Tibial artery (tissue), 4 donors: ENCODE results near the gene LCLAT1.
A peak's percentile ranks its signal among the peaks of the same experiment; 100 is the strongest.

Experiments used
- DNase-seq, 2 donors: peaks; one replicate each; pipeline ENCODE4 v3.0.0-alpha.2; 2019
- H3K27ac ChIP-seq, 2 donors: fragments of 200-600 bp; sonication (generic) in 1 of 2; 1 replicate in 1 of 2; 2 replicates in 1 of 2; pipeline ENCODE4 v1.5.1; 2018 to 2019; ENCODE audit warnings: mild to moderate bottlenecking in 1 of 2
- H3K27me3 ChIP-seq, 2 donors: fragments of 200-600 bp; sonication (generic) in 1 of 2; one replicate each; pipeline versions ENCODE4 v1.5.1 to v1.6.0; 2016 to 2019
- H3K36me3 ChIP-seq, 3 donors: fragments of 200-600 bp; sonication (generic) in 2 of 3; one replicate each; pipeline ENCODE4 v1.5.1; 2016 to 2019; ENCODE audit warnings: mild to moderate bottlenecking in 2 of 3
- H3K4me1 ChIP-seq, 4 donors: fragments of 200-600 bp; sonication (generic) in 2 of 4; 1 replicate in 3 of 4; 2 replicates in 1 of 4; pipeline ENCODE4 v1.5.1; 2016 to 2019
- H3K4me3 ChIP-seq, 2 donors: fragments of 200-600 bp; sonication (generic) in 1 of 2; 1 replicate in 1 of 2; 2 replicates in 1 of 2; pipeline ENCODE4 v1.5.1; 2018 to 2019; ENCODE audit warnings: mild to moderate bottlenecking in 2 of 2
- H3K9me3 ChIP-seq, 3 donors: fragments of 200-600 bp; sonication (generic) in 1 of 3; one replicate each; pipeline ENCODE4 v1.5.1; 2016 to 2019
- CTCF ChIP-seq, 2 experiments: fragments of 200-600 bp in 1 of 2; fragments of 450-650 bp in 1 of 2; IDR thresholded peaks; one replicate each; pipeline ENCODE4 v1.5.1; 2017 to 2019; ENCODE audit warnings: antibody characterized with exemption in 2 of 2, mild to moderate bottlenecking in 1 of 2, moderate library complexity in 1 of 2
- intact Hi-C: fragments of 100-400 bp; cut with DNase I; formaldehyde crosslinking; loops from one replicate; pipeline ENCODE4 v1.15.0; 2023; ENCODE audit warnings: low total_unique reads

The LCLAT1 gene

DNA sequence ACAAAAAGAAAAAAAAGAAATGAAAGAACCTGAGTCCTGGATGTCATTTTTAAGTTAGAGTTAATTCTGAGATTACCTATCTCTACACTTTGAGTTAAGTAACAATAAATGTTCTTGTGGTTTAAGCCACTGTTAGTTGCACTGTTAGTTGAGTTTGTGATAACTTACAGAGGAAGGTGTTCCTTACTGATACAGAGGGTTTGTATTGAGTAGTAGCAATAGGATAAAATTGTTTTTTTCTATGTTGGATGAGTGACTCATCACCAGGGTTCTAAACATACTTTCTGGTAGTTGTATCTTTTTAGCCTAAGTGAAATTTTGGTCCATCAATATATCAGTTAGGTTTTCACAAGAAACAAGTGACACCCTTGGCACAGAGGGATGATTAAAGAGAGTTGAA, 4.0 kb upstream of the LCLAT1 start:
- no peak overlapping the region for H3K4me3 ChIP-seq
- DNase-seq, result no peak
- H3K4me1 ChIP-seq, result peaks cover 0 to 18% (median 2%) of the 10 kb centered on the region in 4 donors
- intact Hi-C loops, result no loop called here
- no peak overlapping the region for H3K27ac ChIP-seq
- no peaks in the 10 kb centered on the region for H3K36me3 ChIP-seq
- TF ChIP-seq CTCF (IDR thresholded peaks at IDR 0.05), result no peak
- no peaks in the 10 kb centered on the region for H3K9me3 ChIP-seq
- H3K27me3 ChIP-seq, result no peaks in the 10 kb centered on the region

DNA sequence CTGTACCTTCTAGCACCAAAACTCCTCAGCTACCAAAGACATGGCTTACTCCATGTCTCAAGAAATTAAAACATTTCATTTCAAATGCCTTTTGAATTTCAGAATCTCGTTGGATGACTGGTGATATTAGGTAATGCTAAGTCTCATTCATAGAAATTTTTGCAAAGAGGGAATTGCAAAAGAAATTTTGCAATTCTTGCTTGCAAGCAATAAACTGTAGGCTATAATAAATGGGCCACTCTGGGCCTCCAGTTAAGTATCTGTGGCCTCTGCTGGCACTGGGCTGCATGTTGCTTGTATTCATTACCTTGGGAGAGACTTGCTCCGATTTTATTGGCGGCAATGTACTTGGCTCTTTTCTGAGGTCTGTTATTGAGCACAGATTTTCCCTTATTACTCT, 2.8 kb upstream of the LCLAT1 start:
- no peaks in the 10 kb centered on the region for H3K9me3 ChIP-seq
- peak in 1 of 2 donors; percentile 58 for DNase-seq
- no peaks in the 10 kb centered on the region for H3K36me3 ChIP-seq
- H3K27me3 ChIP-seq, result no peaks in the 10 kb centered on the region
- TF ChIP-seq CTCF (IDR thresholded peaks at IDR 0.05), result no peak
- no peak overlapping the region for H3K27ac ChIP-seq
- no peak overlapping the region for H3K4me3 ChIP-seq
- H3K4me1 ChIP-seq, result peaks cover 0 to 22% (median 8%) of the 10 kb centered on the region in 4 donors
- intact Hi-C loops, result no loop called here

- intact Hi-C loops, result no loop called here
- no peaks in the 10 kb centered on the region for H3K9me3 ChIP-seq
- no peak overlapping the region for H3K27ac ChIP-seq
- TF ChIP-seq CTCF (IDR thresholded peaks at IDR 0.05), result no peak
- H3K27me3 ChIP-seq, result no peaks in the 10 kb centered on the region
- peaks cover 0 to 22% (median 8%) of the 10 kb centered on the region in 4 donors for H3K4me1 ChIP-seq
- no peak overlapping the region for H3K4me3 ChIP-seq
- H3K36me3 ChIP-seq, result no peaks in the 10 kb centered on the region
- DNase-seq, result no peak
Observed at GRCh38 chr2:30445266-30445821, 1.7 kb upstream of the LCLAT1 start.

DNA sequence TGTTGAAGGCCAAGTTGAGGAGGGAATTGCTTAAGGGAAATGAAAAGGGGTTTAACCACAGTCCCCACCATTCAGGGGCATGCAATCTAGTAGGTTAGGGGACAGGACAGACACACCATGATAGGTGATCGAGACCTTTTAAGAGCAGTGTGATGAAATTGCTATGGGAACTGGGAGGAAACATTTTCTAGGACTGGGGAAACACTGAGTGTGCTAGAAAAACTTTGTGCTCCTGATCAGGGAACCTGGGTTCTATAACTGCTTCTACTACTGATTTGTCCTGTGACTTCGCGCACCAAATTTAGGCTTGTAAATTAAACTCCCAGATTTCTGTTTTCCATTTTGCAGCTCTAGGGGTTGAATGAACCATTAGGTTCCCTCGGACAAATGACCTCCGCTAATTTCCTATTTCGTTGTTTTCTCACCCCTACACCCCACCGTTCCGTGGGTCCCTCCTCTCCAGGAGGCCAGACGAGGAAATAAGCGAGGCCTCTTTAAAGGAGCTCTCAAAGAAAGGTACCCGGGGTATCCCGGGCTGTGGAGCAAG, 371 bp upstream of the LCLAT1 start:
- intact Hi-C loops, result no loop called here
- Histone ChIP-seq H3K4me1 (peaks cover 0 to 22% (median 8%) of the 10 kb centered on the region in 4 donors), H3K9me3 (no peaks in the 10 kb centered on the region), H3K27ac (peak overlapping the region; percentile 79 to 84), H3K36me3 (no peaks in the 10 kb centered on the region), H3K27me3 (no peaks in the 10 kb centered on the region), H3K4me3 (peak overlapping the region; percentile 86 to 98)
- no peak for DNase-seq
- no peak for TF ChIP-seq CTCF (IDR thresholded peaks at IDR 0.05)

DNA sequence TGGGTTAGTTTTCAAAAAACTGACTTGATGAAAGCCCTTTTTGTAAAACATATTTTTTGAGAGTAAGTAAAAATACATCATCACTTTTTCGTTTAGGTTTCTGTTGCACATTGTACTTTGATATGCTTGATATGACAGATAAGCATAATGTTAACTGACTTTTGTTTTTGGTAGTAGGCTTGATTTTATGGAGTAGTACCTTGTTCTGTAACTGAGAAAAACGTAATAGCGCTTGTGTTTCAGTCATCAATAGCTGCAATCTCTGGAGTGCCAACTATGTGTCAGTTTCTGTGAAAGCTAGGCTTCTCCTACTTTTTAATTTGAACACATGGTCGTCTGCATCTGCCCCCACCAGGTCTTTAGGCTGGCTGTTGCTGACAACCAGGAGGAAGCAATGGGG, 1.3 kb downstream of the LCLAT1 start:
- H3K9me3 ChIP-seq, result no peaks in the 10 kb centered on the region
- H3K27me3 ChIP-seq, result no peaks in the 10 kb centered on the region
- TF ChIP-seq CTCF (IDR thresholded peaks at IDR 0.05), result no peak
- H3K27ac ChIP-seq, result peak overlapping the region; percentile 79 to 84
- H3K36me3 ChIP-seq, result no peaks in the 10 kb centered on the region
- no peak for DNase-seq
- H3K4me3 ChIP-seq, result peak overlapping the region; percentile 86 to 98
- intact Hi-C loops, result no loop called here
- peaks cover 0 to 22% (median 8%) of the 10 kb centered on the region in 4 donors for H3K4me1 ChIP-seq
